IMR-90 (cell line): ENCODE data around the gene FLNA. TPM values are rescaled to one million over a fixed set of nuclear protein-coding genes. Genes with fewer than 3 reads are reported as not detected.
A peak's percentile ranks its signal among the peaks of the same experiment; 100 is the strongest.

Experiments used
- ATAC-seq: fragments of 200-7000 bp; cut with Tn5 transposase; 2 replicates; pipeline ENCODE4 v1.9.1; 2020; ENCODE audit warnings: low read depth, mild to moderate bottlenecking, moderate library complexity
- BruUV-seq: library from RNA; stranded (reverse); fragments of 400-500 nt; replicated peaks from 2 replicates; lab custom pipeline; 2021; lab: Mats Ljungman, UMichigan
- CTCF ChIA-PET: fragments of 300-600 bp; formaldehyde crosslinking; extraction: SDS; loops from one replicate; lab custom pipeline; 2021; ENCODE audit warnings: antibody characterized with exemption; lab: Yijun Ruan, JAX
- POLR2A ChIA-PET: fragments of 300-600 bp; sonication (Branson Sonifier 250); formaldehyde crosslinking; loops from one replicate; lab custom pipeline; 2022; ENCODE audit warnings: antibody characterized with exemption; ENCODE audit not compliant: unreplicated experiment; lab: Charles Lee
- DNase-seq: peaks from one replicate; pipeline ENCODE4 v3.0.0; 2013
- H2AFZ ChIP-seq: replicated peaks from 2 replicates; pipeline ENCODE3; 2013; ENCODE audit warnings: low read length, mild to moderate bottlenecking; ENCODE audit not compliant: poor library complexity
- H2AK5ac ChIP-seq: 2 replicates; pipeline ENCODE4 v1.6.1; 2013; ENCODE audit warnings: low read depth, low read length, inconsistent platforms
- H2AK9ac ChIP-seq: replicated peaks from 2 replicates; pipeline ENCODE3; 2013; ENCODE audit warnings: mild to moderate bottlenecking, low read depth, low read length, moderate library complexity; ENCODE audit not compliant: poor library complexity
- H2BK120ac ChIP-seq: 2 replicates; pipeline ENCODE4 v1.6.1; 2013; ENCODE audit warnings: low read depth, low read length, inconsistent platforms
- H2BK15ac ChIP-seq: 3 replicates; pipeline ENCODE4 v1.6.1; 2013; ENCODE audit warnings: low read depth, low read length, inconsistent platforms
- H2BK20ac ChIP-seq: 2 replicates; pipeline ENCODE4 v1.6.1; 2013; ENCODE audit warnings: low read depth, mild to moderate bottlenecking, inconsistent platforms, low read length, moderate library complexity
- H2BK5ac ChIP-seq: 2 replicates; pipeline ENCODE4 v1.6.1; 2013; ENCODE audit warnings: mild to moderate bottlenecking, low read depth, low read length, inconsistent platforms; ENCODE audit not compliant: poor library complexity, severe bottlenecking
- H3K14ac ChIP-seq: replicated peaks from 2 replicates; pipeline ENCODE4 v1.6.1; 2013; ENCODE audit warnings: low read depth, low read length, inconsistent platforms
- H3K18ac ChIP-seq: 2 replicates; pipeline ENCODE4 v1.6.1; 2013; ENCODE audit warnings: low read depth, low read length, control low read depth
- H3K23ac ChIP-seq: 2 replicates; pipeline ENCODE4 v1.6.1; 2013; ENCODE audit warnings: low read depth, low read length, inconsistent platforms
- H3K27ac ChIP-seq: 2 replicates; pipeline ENCODE4 v1.5.1; 2013; ENCODE audit warnings: mild to moderate bottlenecking, control low read depth, low read length; ENCODE audit not compliant: insufficient read depth
- H3K27me3 ChIP-seq: 2 replicates; pipeline ENCODE4 v1.6.1; 2013; ENCODE audit warnings: low read length; ENCODE audit not compliant: control insufficient read depth, insufficient read depth
- H3K36me3 ChIP-seq: 2 replicates; pipeline ENCODE4 v1.6.1; 2013; ENCODE audit warnings: low read length, mixed read lengths; ENCODE audit not compliant: control insufficient read depth, insufficient read depth
- H3K4ac ChIP-seq: 2 replicates; pipeline ENCODE4 v1.6.1; 2013; ENCODE audit warnings: low read depth, low read length, inconsistent platforms
- H3K4me1 ChIP-seq: 2 replicates; pipeline ENCODE4 v1.6.1; 2013; ENCODE audit warnings: low read length, mixed read lengths; ENCODE audit not compliant: control insufficient read depth, insufficient read depth
- H3K4me2 ChIP-seq: 2 replicates; pipeline ENCODE4 v1.6.1; 2013; ENCODE audit warnings: low read depth, mild to moderate bottlenecking, control low read depth, low read length, moderate library complexity
- H3K4me3 ChIP-seq: 2 replicates; pipeline ENCODE4 v1.5.1; 2013; ENCODE audit warnings: low read depth, mild to moderate bottlenecking, control low read depth, low read length, moderate library complexity; ENCODE audit not compliant: insufficient read depth
- H3K56ac ChIP-seq: 2 replicates; pipeline ENCODE4 v1.6.1; 2013; ENCODE audit warnings: low read length, inconsistent platforms; ENCODE audit not compliant: insufficient read depth; ENCODE audit errors: extremely low read depth
- H3K79me1 ChIP-seq, 2 experiments: 2 replicates each; pipeline ENCODE4 v1.6.1; 2013; ENCODE audit warnings: low read length in 2 of 2, inconsistent platforms in 1 of 2, low read depth in 1 of 2
- H3K9ac ChIP-seq: 2 replicates; pipeline ENCODE4 v1.6.1; 2013; ENCODE audit warnings: low read depth, low read length, control low read depth
- H3K9me1 ChIP-seq: 2 replicates; pipeline ENCODE4 v1.6.1; 2013; ENCODE audit warnings: low read length, inconsistent platforms; ENCODE audit not compliant: insufficient read depth
- H3K9me3 ChIP-seq: 2 replicates; pipeline ENCODE4 v1.6.1; 2013; ENCODE audit warnings: low read length; ENCODE audit not compliant: control insufficient read depth, insufficient read depth
- H4K20me1 ChIP-seq: 2 replicates; pipeline ENCODE4 v1.6.1; 2013; ENCODE audit warnings: low read length, inconsistent platforms; ENCODE audit not compliant: insufficient read depth
- H4K5ac ChIP-seq: 2 replicates; pipeline ENCODE4 v1.6.1; 2013; ENCODE audit warnings: mild to moderate bottlenecking, low read depth, low read length, control low read depth
- H4K8ac ChIP-seq, 2 experiments: 2 replicates each; pipeline ENCODE4 v1.6.1; 2013; ENCODE audit warnings: low read depth in 2 of 2, low read length in 2 of 2, control low read depth in 1 of 2, inconsistent platforms in 1 of 2
- H4K91ac ChIP-seq: 2 replicates; pipeline ENCODE4 v1.6.1; 2013; ENCODE audit warnings: low read depth, low read length, inconsistent platforms; ENCODE audit not compliant: insufficient read depth
- BHLHE40 ChIP-seq: fragments of 150-350 bp; IDR thresholded peaks from 2 replicates; pipeline ENCODE4 v1.6.1; 2016; ENCODE audit warnings: mild to moderate bottlenecking, low read depth, low read length
- CEBPB ChIP-seq: IDR thresholded peaks from 2 replicates; pipeline ENCODE4 v1.6.1; 2012; ENCODE audit warnings: low read depth, low read length, improper control_type of control experiment
- CHD1 ChIP-seq: IDR thresholded peaks from 2 replicates; pipeline ENCODE4 v1.6.1; 2012; ENCODE audit warnings: low read depth, low read length, improper control_type of control experiment
- ELK1 ChIP-seq: fragments of 150-350 bp; IDR thresholded peaks from 2 replicates; pipeline ENCODE4 v1.6.1; 2016; ENCODE audit warnings: low read depth, mild to moderate bottlenecking, low read length, moderate library complexity, borderline replicate concordance
- FOS ChIP-seq: fragments of 150-350 bp; IDR thresholded peaks from 2 replicates; pipeline ENCODE4 v1.6.1; 2016; ENCODE audit warnings: low read depth, low read length
- MAFK ChIP-seq: IDR thresholded peaks from 2 replicates; pipeline ENCODE4 v1.6.1; 2012; ENCODE audit warnings: low read depth, low read length, improper control_type of control experiment
- MAZ ChIP-seq: IDR thresholded peaks from 2 replicates; pipeline ENCODE4 v1.6.1; 2012; ENCODE audit warnings: low read depth, mild to moderate bottlenecking, low read length, improper control_type of control experiment, moderate library complexity, borderline replicate concordance
- MXI1 ChIP-seq: IDR thresholded peaks from 2 replicates; pipeline ENCODE4 v1.6.1; 2012; ENCODE audit warnings: low read depth, mild to moderate bottlenecking, low read length, moderate library complexity, borderline replicate concordance
- NFE2L2 ChIP-seq: fragments of 150-350 bp; IDR thresholded peaks from 2 replicates; pipeline ENCODE4 v1.6.1; 2016; ENCODE audit warnings: low read depth, mild to moderate bottlenecking, low read length
- POLR2A ChIP-seq: IDR thresholded peaks from 2 replicates; pipeline ENCODE4 v1.6.1; 2012; ENCODE audit warnings: mild to moderate bottlenecking, low read depth, low read length
- RAD21 ChIP-seq: IDR thresholded peaks from 2 replicates; pipeline ENCODE4 v1.6.1; 2012; ENCODE audit warnings: low read length, improper control_type of control experiment
- RCOR1 ChIP-seq: IDR thresholded peaks from 2 replicates; pipeline ENCODE4 v1.6.1; 2012; ENCODE audit warnings: mild to moderate bottlenecking, low read length, improper control_type of control experiment; ENCODE audit not compliant: insufficient replicate concordance
- RFX5 ChIP-seq: IDR thresholded peaks from 2 replicates; pipeline ENCODE4 v1.8.0; 2012; ENCODE audit warnings: low read depth, mild to moderate bottlenecking, low read length, moderate library complexity
- SMC3 ChIP-seq: fragments of 150-350 bp; IDR thresholded peaks from 2 replicates; pipeline ENCODE4 v1.6.1; 2016; ENCODE audit warnings: low read depth, mild to moderate bottlenecking, antibody characterized with exemption, low read length, moderate library complexity
- USF2 ChIP-seq: fragments of 150-350 bp; IDR thresholded peaks from 2 replicates; pipeline ENCODE4 v1.6.1; 2017; ENCODE audit warnings: mild to moderate bottlenecking, antibody characterized with exemption, low read length, low read depth
- WGBS, 2 experiments: methylation state at CpG; one replicate each; pipeline versions ENCODE4 v1.1.5 to v1.1.7; 2013; ENCODE audit warnings: missing lambda C conversion rate in 2 of 2; ENCODE audit not compliant: insufficient read length in 1 of 2; ENCODE audit errors: extremely low coverage in 2 of 2; 5-methylcytosine and 5-hydroxymethylcytosine counted together
- dilution Hi-C: fragments of 300-500 bp; cut with HindIII; formaldehyde crosslinking; loops from one replicate; pipeline ENCODE4 v1.14.3; 2018; ENCODE audit warnings: low sequenced_read_pairs; ENCODE audit not compliant: unreplicated experiment
- in situ Hi-C: fragments of 300-500 bp; cut with MboI; formaldehyde crosslinking; loops from 3 replicates; pipeline ENCODE4 v1.14.3; 2019; ENCODE audit warnings: low sequenced_read_pairs, inconsistent platforms, mixed read lengths
- intact Hi-C: fragments of 100-400 bp; cut with micrococcal nuclease; formaldehyde crosslinking; loops from 2 replicates; pipeline ENCODE4 v1.10.0; 2022
- polyA plus RNA-seq, 3 experiments: library from polyadenylated mRNA; depleted of rRNA; stranded (reverse); fragments of >200 nt; gene quantifications; 2 replicates each; pipeline ENCODE4 v1.2.3, GENCODE V29; 2012; ENCODE audit warnings: low replicate concordance in 1 of 3
- total RNA-seq: library from RNA; depleted of rRNA; stranded (reverse); fragments of >200 nt; gene quantifications from 2 replicates; pipeline ENCODE4 v1.2.3, GENCODE V29; 2012
- TF ChIP-seq, protein P1 (sequence below): conservative IDR thresholded peaks from 2 replicates; pipeline ENCODE4 v1.5.1; 2012; ENCODE audit warnings: mild to moderate bottlenecking, low read depth, low read length, improper control_type of control experiment

The FLNA gene
- total and polyA plus RNA-seq, 2 of the 4 experiments (the other 2 are of a cell fraction): 1,356 to 1,357 TPM

GRCh38 chrX:154375156-154375504, 696 bp upstream of the FLNA start:
- peak overlapping the region; percentile 25; the same call in 1 of the 2 replicates for H2BK20ac ChIP-seq
- no peaks in the 10 kb centered on the region for H3K9me3 ChIP-seq
- peak overlapping the region; percentile 72; the same call in 1 of the 2 replicates for H3K14ac ChIP-seq
- H4K5ac ChIP-seq: peak overlapping the region; percentile 73; the same call in 1 of the 2 replicates
- no peak overlapping the region; the same call in 1 of the 2 replicates for H3K18ac ChIP-seq
- H3K4me2 ChIP-seq: peak overlapping the region; percentile 76; the same call in 1 of the 2 replicates
- peak overlapping the region; percentile 91 for H4K91ac ChIP-seq
- H3K9ac ChIP-seq: peak overlapping the region; percentile 90
- peak overlapping the region; percentile 78 for H2AK5ac ChIP-seq
- H3K9me1 ChIP-seq: 0 out of 2 replicates have a peak, but pooled peaks cover 5% of the 10 kb centered on the region
- H3K56ac ChIP-seq: peak overlapping the region; percentile 71
- peak overlapping the region; percentile 36 for H3K4me3 ChIP-seq
- ChIA-PET POLR2A (interaction anchor here (2.6 kb wide), 1 partner anchor 22 kb away, joined by 8 read pairs; no protein-coding TSS in a partner anchor), CTCF (interaction anchor here (1.3 kb wide), 1 partner anchor 9 kb away, joined by 4 read pairs; no protein-coding TSS in a partner anchor)
- no TSS peak for BruUV-seq
- dilution Hi-C loops: no loop called here
- peak overlapping the region; percentile 74 for H3K4ac ChIP-seq
- peaks cover 10% of the 10 kb centered on the region for H3K4me1 ChIP-seq
- no peaks in the 10 kb centered on the region for H3K27me3 ChIP-seq
- H4K20me1 ChIP-seq: peaks cover 13% of the 10 kb centered on the region
- peak overlapping the region; percentile 83 for H2AFZ ChIP-seq
- TF ChIP-seq ELK1 (no peak), POLR2A (no peak), RAD21 (no peak), MXI1 (no peak), USF2 (no peak), RFX5 (no peak), SMC3 (no peak), BHLHE40 (no peak), MAFK (no peak), CEBPB (no peak), CHD1 (no peak), MAZ (no peak), RCOR1 (no peak), FOS (no peak), NFE2L2 (no peak)
- TF ChIP-seq, protein P1, sequence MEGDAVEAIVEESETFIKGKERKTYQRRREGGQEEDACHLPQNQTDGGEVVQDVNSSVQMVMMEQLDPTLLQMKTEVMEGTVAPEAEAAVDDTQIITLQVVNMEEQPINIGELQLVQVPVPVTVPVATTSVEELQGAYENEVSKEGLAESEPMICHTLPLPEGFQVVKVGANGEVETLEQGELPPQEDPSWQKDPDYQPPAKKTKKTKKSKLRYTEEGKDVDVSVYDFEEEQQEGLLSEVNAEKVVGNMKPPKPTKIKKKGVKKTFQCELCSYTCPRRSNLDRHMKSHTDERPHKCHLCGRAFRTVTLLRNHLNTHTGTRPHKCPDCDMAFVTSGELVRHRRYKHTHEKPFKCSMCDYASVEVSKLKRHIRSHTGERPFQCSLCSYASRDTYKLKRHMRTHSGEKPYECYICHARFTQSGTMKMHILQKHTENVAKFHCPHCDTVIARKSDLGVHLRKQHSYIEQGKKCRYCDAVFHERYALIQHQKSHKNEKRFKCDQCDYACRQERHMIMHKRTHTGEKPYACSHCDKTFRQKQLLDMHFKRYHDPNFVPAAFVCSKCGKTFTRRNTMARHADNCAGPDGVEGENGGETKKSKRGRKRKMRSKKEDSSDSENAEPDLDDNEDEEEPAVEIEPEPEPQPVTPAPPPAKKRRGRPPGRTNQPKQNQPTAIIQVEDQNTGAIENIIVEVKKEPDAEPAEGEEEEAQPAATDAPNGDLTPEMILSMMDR: no peak
- H3K36me3 ChIP-seq: peaks cover 5% of the 10 kb centered on the region
- no peak for DNase-seq
- peak overlapping the region; percentile 82 for H2AK9ac ChIP-seq
- 0 out of 3 replicates have a peak overlapping the region, but pooled peaks have one; percentile 14 for H2BK15ac ChIP-seq
- H2BK120ac ChIP-seq: peak overlapping the region; percentile 74; the same call in 1 of the 2 replicates
- H2BK5ac ChIP-seq: peak overlapping the region; percentile 82
- 64% methylated on average over 3 of the region's 10 CpGs; no CpG with 5 or more reads in 1 of the 2 experiments for WGBS, 2 experiments
- peak overlapping the region; percentile 45 to 88; a peak in 2 of 4 replicates for H4K8ac ChIP-seq
- peak overlapping the region; percentile 92 for H3K27ac ChIP-seq
- intact Hi-C loops: no loop called here
- peaks cover 0 to 15% of the 10 kb centered on the region in 2 experiments; a peak in 2 of 4 replicates for H3K79me1 ChIP-seq
- H3K23ac ChIP-seq: 0 out of 2 replicates have a peak overlapping the region, but pooled peaks have one; percentile 38
- in situ Hi-C loops: no loop called here
- no peak for ATAC-seq
